Loucy (cell line): ENCODE data around the gene IL20RA.

Source experiments
- EZH2phosphoT487 ChIP-seq: fragments of 200-600 bp; IDR thresholded peaks from 2 replicates; pipeline ENCODE4 v1.6.1; 2018; ENCODE audit warnings: antibody characterized with exemption, mild to moderate bottlenecking, moderate library complexity, borderline replicate concordance
- TF ChIP-seq, protein P1 (sequence below): fragments of 200-600 bp; sonication (generic); conservative IDR thresholded peaks from 2 replicates; pipeline ENCODE4 v1.5.1; 2014; ENCODE audit warnings: mild to moderate bottlenecking, antibody characterized with exemption, low read length

DNA sequence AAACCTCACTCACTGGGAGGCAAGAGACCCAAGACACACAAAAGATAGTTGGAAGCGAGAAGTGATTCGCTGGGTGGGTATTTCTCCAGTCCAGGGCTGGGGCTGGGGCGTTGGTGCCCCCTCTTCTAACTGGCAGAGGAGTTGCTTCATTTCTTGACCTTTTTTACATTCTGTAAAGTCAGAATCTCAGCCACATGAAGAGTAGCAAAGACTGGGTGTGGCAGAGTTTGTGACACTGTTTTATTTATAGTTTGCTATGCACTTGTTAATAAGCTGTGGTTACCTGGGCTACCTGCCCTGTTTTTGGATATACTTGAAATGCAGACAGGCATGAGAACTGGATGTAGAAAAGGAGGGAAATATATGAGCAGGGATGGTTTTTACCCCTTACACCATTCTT is 42.3 kb downstream of the IL20RA start:
- TF ChIP-seq, protein P1, sequence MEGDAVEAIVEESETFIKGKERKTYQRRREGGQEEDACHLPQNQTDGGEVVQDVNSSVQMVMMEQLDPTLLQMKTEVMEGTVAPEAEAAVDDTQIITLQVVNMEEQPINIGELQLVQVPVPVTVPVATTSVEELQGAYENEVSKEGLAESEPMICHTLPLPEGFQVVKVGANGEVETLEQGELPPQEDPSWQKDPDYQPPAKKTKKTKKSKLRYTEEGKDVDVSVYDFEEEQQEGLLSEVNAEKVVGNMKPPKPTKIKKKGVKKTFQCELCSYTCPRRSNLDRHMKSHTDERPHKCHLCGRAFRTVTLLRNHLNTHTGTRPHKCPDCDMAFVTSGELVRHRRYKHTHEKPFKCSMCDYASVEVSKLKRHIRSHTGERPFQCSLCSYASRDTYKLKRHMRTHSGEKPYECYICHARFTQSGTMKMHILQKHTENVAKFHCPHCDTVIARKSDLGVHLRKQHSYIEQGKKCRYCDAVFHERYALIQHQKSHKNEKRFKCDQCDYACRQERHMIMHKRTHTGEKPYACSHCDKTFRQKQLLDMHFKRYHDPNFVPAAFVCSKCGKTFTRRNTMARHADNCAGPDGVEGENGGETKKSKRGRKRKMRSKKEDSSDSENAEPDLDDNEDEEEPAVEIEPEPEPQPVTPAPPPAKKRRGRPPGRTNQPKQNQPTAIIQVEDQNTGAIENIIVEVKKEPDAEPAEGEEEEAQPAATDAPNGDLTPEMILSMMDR = no peak
- no peak for TF ChIP-seq EZH2phosphoT487
